ENCODE results near the gene IDH3G. TPM values are rescaled to one million over a fixed set of nuclear protein-coding genes. Genes with fewer than 3 reads are reported as not detected.
A peak's percentile ranks its signal among the peaks of the same experiment; 100 is the strongest.

IDH3G gene
- total RNA-seq (107 and 110 TPM in 2 replicates), polyA plus RNA-seq (99.8 and 146 TPM in 2 replicates)

DNA sequence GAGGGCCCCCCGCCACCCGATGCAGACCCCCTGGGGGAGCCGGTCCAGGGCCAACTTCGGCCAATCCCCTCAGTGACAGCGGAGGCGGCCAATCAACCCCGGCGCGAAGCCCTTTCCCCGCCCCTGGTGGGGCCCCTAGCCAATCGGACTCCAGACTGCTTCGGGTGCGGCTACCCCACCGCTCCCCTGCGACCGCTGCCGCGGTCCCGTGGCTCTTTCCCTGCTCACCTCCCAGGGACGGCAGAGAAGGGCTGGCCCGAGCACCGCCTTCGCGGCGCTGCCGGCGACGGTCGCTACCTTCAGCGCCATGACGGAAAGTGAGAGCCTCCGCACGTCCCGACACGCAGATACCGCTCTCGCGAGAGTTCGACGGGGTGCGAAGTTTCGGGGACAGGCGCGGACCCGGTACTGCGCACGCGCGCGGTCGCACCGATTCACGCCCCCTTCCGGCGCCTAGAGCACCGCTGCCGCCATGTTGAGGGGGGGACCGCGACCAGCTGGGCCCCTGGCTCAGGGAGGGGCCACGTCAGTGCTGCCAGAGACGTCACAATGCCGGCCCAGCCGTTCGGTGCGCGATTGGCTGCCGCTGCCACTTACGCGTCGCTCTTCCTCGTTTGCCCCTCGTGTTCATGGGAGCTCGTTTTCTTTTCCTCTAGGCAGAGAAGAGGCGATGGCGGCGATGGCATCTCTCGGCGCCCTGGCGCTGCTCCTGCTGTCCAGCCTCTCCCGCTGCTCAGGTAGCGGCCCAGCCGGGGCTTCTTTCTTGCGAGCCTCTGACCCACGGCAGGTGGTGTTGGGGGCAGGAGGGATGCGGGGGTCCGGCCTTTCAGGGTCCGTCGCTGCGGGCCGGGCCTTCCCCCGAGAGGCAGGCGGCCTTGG, at the start of gene IDH3G, which contains the start of gene SSR4:
Gene IDH3G, minus strand, starts transcription at position 358 of the 879 bp plus-strand sequence. Its CDS starts 49 bp downstream, at position 309.
Gene SSR4, plus strand, starts transcription at position 651 of the 879 bp plus-strand sequence. Its CDS starts 20 bp downstream, at position 671.
- no peaks in the 10 kb centered on the region for H3K27me3 ChIP-seq
- H3K36me3 ChIP-seq: no peaks in the 10 kb centered on the region
- TF ChIP-seq, protein P1, sequence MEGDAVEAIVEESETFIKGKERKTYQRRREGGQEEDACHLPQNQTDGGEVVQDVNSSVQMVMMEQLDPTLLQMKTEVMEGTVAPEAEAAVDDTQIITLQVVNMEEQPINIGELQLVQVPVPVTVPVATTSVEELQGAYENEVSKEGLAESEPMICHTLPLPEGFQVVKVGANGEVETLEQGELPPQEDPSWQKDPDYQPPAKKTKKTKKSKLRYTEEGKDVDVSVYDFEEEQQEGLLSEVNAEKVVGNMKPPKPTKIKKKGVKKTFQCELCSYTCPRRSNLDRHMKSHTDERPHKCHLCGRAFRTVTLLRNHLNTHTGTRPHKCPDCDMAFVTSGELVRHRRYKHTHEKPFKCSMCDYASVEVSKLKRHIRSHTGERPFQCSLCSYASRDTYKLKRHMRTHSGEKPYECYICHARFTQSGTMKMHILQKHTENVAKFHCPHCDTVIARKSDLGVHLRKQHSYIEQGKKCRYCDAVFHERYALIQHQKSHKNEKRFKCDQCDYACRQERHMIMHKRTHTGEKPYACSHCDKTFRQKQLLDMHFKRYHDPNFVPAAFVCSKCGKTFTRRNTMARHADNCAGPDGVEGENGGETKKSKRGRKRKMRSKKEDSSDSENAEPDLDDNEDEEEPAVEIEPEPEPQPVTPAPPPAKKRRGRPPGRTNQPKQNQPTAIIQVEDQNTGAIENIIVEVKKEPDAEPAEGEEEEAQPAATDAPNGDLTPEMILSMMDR (IDR thresholded peaks at IDR 0.05; ENCODE audit: low read depth, low read length): no peak
- peak; percentile 91 to 97 for DNase-seq (ENCODE audit: low read depth in 1 of 2, low spot score in 1 of 2)
- H3K4me3 ChIP-seq: peak within 1 kb of the TSS; percentile 46
- no peaks in the 10 kb centered on the region for H3K9me3 ChIP-seq (ENCODE audit: low read depth)
- H3K27ac ChIP-seq: peak within 1 kb of the TSS; percentile 93
- H3K4me1 ChIP-seq (ENCODE audit: low read depth): no peaks in the 10 kb centered on the region

DNA sequence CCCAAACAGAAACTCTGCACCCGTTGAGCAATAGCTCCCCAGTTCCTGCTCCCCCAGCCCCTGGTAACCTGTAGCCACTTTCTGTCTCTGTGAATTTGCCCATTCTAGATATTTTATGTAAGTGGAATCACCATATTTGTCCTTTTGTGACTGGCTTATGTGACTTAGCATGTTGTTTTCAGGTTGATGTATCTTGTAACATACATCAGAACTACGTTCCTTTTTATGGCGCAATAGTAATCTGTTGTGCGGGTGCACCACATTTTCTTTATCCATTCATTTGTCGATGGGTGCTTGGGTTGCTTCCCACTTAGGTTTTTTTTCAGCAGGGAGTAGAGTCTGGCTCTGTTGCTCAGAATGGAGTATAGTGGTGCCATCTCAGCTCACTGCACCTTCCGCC, 42.7 kb upstream of the IDH3G start:
- Histone ChIP-seq H3K27me3 (peaks cover 2% of the 10 kb centered on the region), H3K4me3 (no peak overlapping the region), H3K4me1 (ENCODE audit: low read depth) (no peaks in the 10 kb centered on the region), H3K36me3 (no peaks in the 10 kb centered on the region), H3K27ac (no peak overlapping the region), H3K9me3 (ENCODE audit: low read depth) (no peaks in the 10 kb centered on the region)
- no peak for DNase-seq (ENCODE audit: low read depth in 1 of 2, low spot score in 1 of 2)
- TF ChIP-seq, protein P1 (IDR thresholded peaks at IDR 0.05; ENCODE audit: low read depth, low read length): no peak

DNA sequence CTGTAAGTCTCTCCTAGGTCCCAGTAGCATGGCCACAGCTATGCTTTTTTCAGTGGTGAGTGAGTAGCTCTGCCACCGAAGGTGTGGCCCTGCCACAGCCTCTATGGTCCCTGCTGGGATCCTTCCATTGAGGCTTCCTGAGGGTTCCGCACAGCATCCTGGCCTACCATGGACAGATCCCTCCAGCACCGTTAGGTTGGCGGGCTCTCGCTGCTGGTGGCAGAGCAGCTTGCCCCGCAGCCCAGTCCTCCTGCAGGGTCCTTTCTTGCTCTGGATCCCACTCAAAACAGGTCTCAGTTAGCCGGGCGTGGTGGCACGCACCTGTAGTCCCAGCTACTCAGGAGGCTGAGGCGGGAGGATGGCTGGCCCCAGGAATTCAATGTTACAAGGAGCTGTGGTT, 38.6 kb upstream of the IDH3G start:
- peaks cover 39% of the 10 kb centered on the region for H3K27me3 ChIP-seq
- peak in 1 of 2 donors; percentile 41 for DNase-seq (ENCODE audit: low read depth in 1 of 2, low spot score in 1 of 2)
- H3K4me3 ChIP-seq: no peak overlapping the region
- no peak overlapping the region for H3K27ac ChIP-seq
- no peaks in the 10 kb centered on the region for H3K9me3 ChIP-seq (ENCODE audit: low read depth)
- TF ChIP-seq, protein P1 (IDR thresholded peaks at IDR 0.05; ENCODE audit: low read depth, low read length): no peak
- no peaks in the 10 kb centered on the region for H3K4me1 ChIP-seq (ENCODE audit: low read depth)
- H3K36me3 ChIP-seq: no peaks in the 10 kb centered on the region

DNA sequence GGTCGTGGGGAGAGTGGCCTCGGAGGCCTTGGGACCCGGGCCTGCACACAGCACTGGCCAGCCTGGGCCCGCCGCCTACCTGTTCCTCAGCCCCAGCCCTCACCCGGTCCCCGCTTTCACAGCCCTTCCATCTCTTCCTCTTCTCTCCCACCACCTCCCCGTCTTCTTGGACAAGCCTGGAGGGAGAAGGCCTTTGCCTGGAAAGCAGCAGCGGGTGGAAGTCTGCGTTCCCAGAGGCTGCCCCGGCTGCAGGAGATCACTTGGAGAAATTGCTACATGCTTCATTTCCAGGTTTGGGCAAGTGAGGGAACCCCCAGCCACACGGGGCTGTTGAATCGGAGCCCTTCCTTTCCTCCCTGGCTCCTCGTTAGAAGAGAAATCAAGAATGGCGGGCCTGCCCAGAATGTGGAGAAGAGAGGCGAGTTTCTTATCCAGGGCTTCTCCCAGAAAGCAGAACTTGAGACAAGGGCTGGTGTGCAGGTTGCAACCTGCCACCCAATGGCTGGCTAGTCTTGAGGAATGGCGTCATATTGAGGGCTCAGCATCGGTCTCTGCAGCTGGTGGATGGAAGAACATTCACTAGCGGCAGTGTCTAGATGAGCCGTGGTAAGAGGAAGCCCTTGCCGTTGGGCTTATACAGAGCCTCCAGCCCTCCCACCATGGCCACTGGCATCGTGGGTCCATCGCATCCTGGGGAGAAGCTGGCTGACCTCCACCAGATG, 37.4 kb upstream of the IDH3G start:
- no peak overlapping the region for H3K27ac ChIP-seq
- H3K4me1 ChIP-seq (ENCODE audit: low read depth): no peaks in the 10 kb centered on the region
- H3K4me3 ChIP-seq: no peak overlapping the region
- no peak for DNase-seq (ENCODE audit: low read depth in 1 of 2, low spot score in 1 of 2)
- TF ChIP-seq, protein P1 (IDR thresholded peaks at IDR 0.05; ENCODE audit: low read depth, low read length): no peak
- H3K9me3 ChIP-seq (ENCODE audit: low read depth): no peaks in the 10 kb centered on the region
- H3K27me3 ChIP-seq: peaks cover 40% of the 10 kb centered on the region
- no peaks in the 10 kb centered on the region for H3K36me3 ChIP-seq

DNA sequence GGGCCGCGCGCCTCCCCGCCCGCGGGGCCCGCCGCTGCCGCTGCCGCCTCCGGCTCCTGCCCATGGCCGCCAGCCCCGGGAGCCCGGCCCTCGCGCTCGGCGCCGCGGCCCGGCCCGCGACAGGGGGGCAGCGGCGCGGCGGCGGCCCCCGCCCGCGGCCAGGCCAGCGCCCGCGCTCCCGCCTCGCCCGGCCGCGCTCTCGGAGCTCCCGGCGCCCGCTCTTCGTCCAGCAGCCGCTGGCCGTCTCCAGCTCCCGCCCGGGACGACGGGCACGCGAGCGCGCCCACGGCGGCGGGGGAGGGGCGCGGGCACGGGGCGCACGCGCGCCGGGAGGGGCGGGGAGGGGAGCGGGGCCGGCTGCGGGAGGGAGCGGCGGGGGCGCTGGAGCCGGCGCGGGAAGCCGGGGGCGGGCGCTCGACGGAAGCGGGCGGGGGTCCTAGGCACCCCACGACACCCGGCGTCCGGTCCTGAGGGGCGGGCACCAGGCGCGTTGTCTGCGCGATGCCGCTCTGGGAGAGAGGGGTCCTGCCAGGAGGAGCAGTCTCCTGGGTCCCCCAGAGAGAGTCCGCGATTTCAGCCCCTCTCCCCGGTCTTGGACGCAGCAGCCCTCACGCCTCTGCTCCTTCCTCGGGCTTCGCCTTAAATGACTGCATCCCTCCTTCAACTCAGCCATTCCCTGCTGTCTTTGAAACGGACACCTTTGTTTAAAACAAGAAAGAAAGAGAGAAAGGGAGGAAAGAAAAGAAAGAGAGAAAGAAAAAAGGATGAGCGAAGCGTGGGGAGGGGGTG, 36.7 kb upstream of the IDH3G start:
- H3K4me3 ChIP-seq: no peak overlapping the region

More for the DNA sequence above, 36.7 kb upstream of the IDH3G start:
- TF ChIP-seq, protein P1 (IDR thresholded peaks at IDR 0.05; ENCODE audit: low read depth, low read length): no peak
- no peaks in the 10 kb centered on the region for H3K9me3 ChIP-seq (ENCODE audit: low read depth)
- no peaks in the 10 kb centered on the region for H3K4me1 ChIP-seq (ENCODE audit: low read depth)
- H3K27ac ChIP-seq: no peak overlapping the region
- no peaks in the 10 kb centered on the region for H3K36me3 ChIP-seq
- peak in 1 of 2 donors; percentile 11 for DNase-seq (ENCODE audit: low read depth in 1 of 2, low spot score in 1 of 2)
- H3K27me3 ChIP-seq: peaks cover 40% of the 10 kb centered on the region
